AG10803 (cell line): Measurements from ENCODE around the gene ZNF554.

Source experiments
- DNase-seq: peaks from one replicate; pipeline ENCODE4 v3.0.0; 2010; ENCODE audit warnings: low read depth
- H3K4me3 ChIP-seq: 2 replicates; pipeline ENCODE4 v1.5.1; 2011; ENCODE audit warnings: mild to moderate bottlenecking, low read length, control low read depth
- CTCF ChIP-seq: conservative IDR thresholded peaks from 2 replicates; pipeline ENCODE4 v1.5.1; 2011; ENCODE audit warnings: mild to moderate bottlenecking, low read length, control low read depth, inconsistent platforms

ZNF554 gene

GRCh38 chr19:2783781-2784145, 35.9 kb upstream of the ZNF554 start:
- peak overlapping the region; percentile 54 for H3K4me3 ChIP-seq
- no peak for DNase-seq
- no peak for TF ChIP-seq CTCF

GRCh38 chr19:2785244-2785997, 34.2 kb upstream of the ZNF554 start, which contains the start of gene THOP1:
Gene THOP1, plus strand, starts transcription at chr19:2785503. Its CDS starts 160 bp downstream, at chr19:2785663.
- no peak for TF ChIP-seq CTCF
- DNase-seq, result peak; percentile 98
- peak within 1 kb of the TSS; percentile 81 for H3K4me3 ChIP-seq

- DNase-seq, result no peak
- no peak overlapping the region for H3K4me3 ChIP-seq
- TF ChIP-seq CTCF, result no peak
Measured at GRCh38 chr19:2787115-2787514, 32.6 kb upstream of the ZNF554 start.

GRCh38 chr19:2788237-2788636, 31.4 kb upstream of the ZNF554 start:
- no peak for DNase-seq
- TF ChIP-seq CTCF, result no peak
- no peak overlapping the region for H3K4me3 ChIP-seq

- no peak overlapping the region for H3K4me3 ChIP-seq
- TF ChIP-seq CTCF, result no peak
- no peak for DNase-seq
Measured at GRCh38 chr19:2790194-2790556, 29.5 kb upstream of the ZNF554 start.

- TF ChIP-seq CTCF, result no peak
- DNase-seq, result no peak
- H3K4me3 ChIP-seq, result no peak overlapping the region
Measured at GRCh38 chr19:2790557-2791271, 29.0 kb upstream of the ZNF554 start.

GRCh38 chr19:2791440-2791839, 28.2 kb upstream of the ZNF554 start:
- no peak overlapping the region for H3K4me3 ChIP-seq
- no peak for TF ChIP-seq CTCF
- no peak for DNase-seq
